ENCODE results near the gene CAPZA1. TPM values are rescaled to one million over a fixed set of nuclear protein-coding genes. Genes with fewer than 3 reads are reported as not detected.

Gene CAPZA1
- total and polyA plus RNA-seq, 2 experiments from 2014 or later = 273 to 279 TPM

GRCh38 chr1:112712701-112713128 is 93.1 kb downstream of the CAPZA1 start:
- WGBS, 2 experiments (ENCODE audit: low coverage in 1 of 2, low lambda C conversion rate in 2 of 2, missing lambda C conversion rate in 2 of 2) = 85% methylated on average over 9 of the region's 9 CpGs
- no peak overlapping the region for H3K4me2 ChIP-seq (ENCODE audit: unreplicated experiment)
- no peaks in the 10 kb centered on the region for H3K9me3 ChIP-seq (ENCODE audit: low read depth)
- TF ChIP-seq EZH2phosphoT487 (IDR thresholded peaks at IDR 0.05; ENCODE audit: insufficient read depth, low read depth) (no peak), EZH2 (IDR thresholded peaks at IDR 0.05; ENCODE audit: insufficient read depth, poor library complexity, severe bottlenecking) (no peak)
- no peak overlapping the region for H2AFZ ChIP-seq
- in situ Hi-C loops (cut with MboI) = no loop called here
- H3K4me3 ChIP-seq = no peak overlapping the region
- no peaks in the 10 kb centered on the region for H3K36me3 ChIP-seq (ENCODE audit: low read depth)
- peaks cover 11% of the 10 kb centered on the region for H3F3A ChIP-seq (ENCODE audit: insufficient read depth)
- DNase-seq = no peak
- no peak overlapping the region for H3K27ac ChIP-seq
- H3K9me2 ChIP-seq (ENCODE audit: insufficient read depth) = no peaks in the 10 kb centered on the region
- no peaks in the 10 kb centered on the region for H3K27me3 ChIP-seq (replicated peaks; ENCODE audit: insufficient read depth)
- H3K79me2 ChIP-seq (ENCODE audit: insufficient read depth) = no peaks in the 10 kb centered on the region
- H3K9ac ChIP-seq = no peak overlapping the region
- no peaks in the 10 kb centered on the region for H4K20me1 ChIP-seq (ENCODE audit: insufficient read depth)
- H3K4me1 ChIP-seq (ENCODE audit: insufficient read depth) = peaks cover 7% of the 10 kb centered on the region

DNA sequence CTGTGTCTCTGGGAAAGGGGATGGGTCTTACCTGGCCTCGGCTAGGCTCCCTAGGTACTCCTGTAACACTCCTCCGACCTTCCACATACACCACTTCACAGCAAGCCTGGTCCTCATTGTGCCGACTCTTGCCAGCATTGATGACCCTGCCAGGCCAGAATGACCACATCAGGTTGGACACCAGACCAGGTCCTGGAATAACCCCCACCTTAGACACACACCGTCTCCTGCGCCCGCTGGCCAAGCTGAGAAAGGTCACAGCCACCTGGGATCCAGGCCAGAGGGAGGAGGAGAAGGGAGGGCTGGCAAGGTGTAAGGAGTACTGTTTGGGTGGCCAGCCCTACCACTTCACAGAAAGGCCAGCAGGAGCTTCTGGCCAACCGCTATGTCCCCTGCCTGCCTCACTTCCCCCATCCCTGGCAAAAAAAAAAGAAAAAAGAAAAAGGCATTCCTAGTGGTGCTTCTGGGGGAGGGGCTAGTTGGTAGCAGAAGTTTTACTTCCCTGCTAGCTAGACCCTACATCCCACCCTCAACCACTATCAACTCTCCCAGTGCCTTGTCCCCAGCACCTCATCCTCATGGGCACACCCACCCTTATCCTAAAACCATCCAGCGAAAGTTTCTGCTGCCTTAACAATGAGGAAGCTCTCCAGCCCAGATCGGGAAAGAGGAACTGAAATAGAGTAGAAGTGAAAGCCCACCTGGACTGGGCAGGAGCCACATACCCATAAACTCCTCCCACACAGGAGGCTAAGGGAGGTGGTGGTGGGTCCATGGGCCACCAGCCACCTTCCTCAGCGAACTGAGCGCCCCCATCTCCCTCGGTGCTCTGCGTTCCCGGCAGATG is 94.1 kb downstream of the CAPZA1 start:
- Histone ChIP-seq H4K20me1 (ENCODE audit: insufficient read depth) (no peaks in the 10 kb centered on the region), H3K27me3 (replicated peaks; ENCODE audit: insufficient read depth) (no peaks in the 10 kb centered on the region), H3K4me1 (ENCODE audit: insufficient read depth) (peaks cover 3% of the 10 kb centered on the region), H3K27ac (no peak overlapping the region), H3K79me2 (ENCODE audit: insufficient read depth) (no peaks in the 10 kb centered on the region), H3K4me3 (peak overlapping the region; percentile 70), H3F3A (ENCODE audit: insufficient read depth) (peaks cover 5% of the 10 kb centered on the region), H3K36me3 (ENCODE audit: low read depth) (no peaks in the 10 kb centered on the region), H2AFZ (peak overlapping the region; percentile 74; the same call in 1 of the 2 replicates), H3K9me3 (ENCODE audit: low read depth) (no peaks in the 10 kb centered on the region), H3K4me2 (ENCODE audit: unreplicated experiment) (peak overlapping the region; percentile 69), H3K9me2 (ENCODE audit: insufficient read depth) (no peaks in the 10 kb centered on the region), H3K9ac (no peak overlapping the region)
- TF ChIP-seq EZH2 (IDR thresholded peaks at IDR 0.05; ENCODE audit: insufficient read depth, poor library complexity, severe bottlenecking) = no peak
- no peak for TF ChIP-seq EZH2phosphoT487 (IDR thresholded peaks at IDR 0.05; ENCODE audit: insufficient read depth, low read depth)
- WGBS, 2 experiments (ENCODE audit: low coverage in 1 of 2, low lambda C conversion rate in 2 of 2, missing lambda C conversion rate in 2 of 2) = 65 to 67% methylated on average over 14 of the region's 14 CpGs
- in situ Hi-C loops (cut with MboI) = no loop called here
- no peak for DNase-seq

GRCh38 chr1:112714313-112715263 is 95.0 kb downstream of the CAPZA1 start:
- no peaks in the 10 kb centered on the region for H3K27me3 ChIP-seq (replicated peaks; ENCODE audit: insufficient read depth)
- H3K9me2 ChIP-seq (ENCODE audit: insufficient read depth) = no peaks in the 10 kb centered on the region
- H3K4me2 ChIP-seq (ENCODE audit: unreplicated experiment) = peak overlapping the region; percentile 69
- peak overlapping the region; percentile 74 for H2AFZ ChIP-seq
- peak overlapping the region; percentile 70 for H3K4me3 ChIP-seq
- TF ChIP-seq EZH2phosphoT487 (IDR thresholded peaks at IDR 0.05; ENCODE audit: insufficient read depth, low read depth) (no peak), EZH2 (IDR thresholded peaks at IDR 0.05; ENCODE audit: insufficient read depth, poor library complexity, severe bottlenecking) (no peak)
- H3K9me3 ChIP-seq (ENCODE audit: low read depth) = no peaks in the 10 kb centered on the region
- peaks cover 3% of the 10 kb centered on the region for H3K4me1 ChIP-seq (ENCODE audit: insufficient read depth)
- no peaks in the 10 kb centered on the region for H3K36me3 ChIP-seq (ENCODE audit: low read depth)
- peaks cover 5% of the 10 kb centered on the region for H3F3A ChIP-seq (ENCODE audit: insufficient read depth)
- 1 to 2% methylated on average over 59 to 75 of the region's 86 CpGs for WGBS, 2 experiments (ENCODE audit: low coverage in 1 of 2, low lambda C conversion rate in 2 of 2, missing lambda C conversion rate in 2 of 2)
- H3K27ac ChIP-seq = no peak overlapping the region
- H3K79me2 ChIP-seq (ENCODE audit: insufficient read depth) = no peaks in the 10 kb centered on the region
- no peaks in the 10 kb centered on the region for H4K20me1 ChIP-seq (ENCODE audit: insufficient read depth)
- peak overlapping the region; percentile 9; the same call in 1 of the 2 replicates for H3K9ac ChIP-seq
- peak; percentile 60 for DNase-seq
- in situ Hi-C loops (cut with MboI) = no loop called here

Data from GM23248 (cell line).